Subcutaneous abdominal adipose tissue (tissue), 5 donors: ENCODE data around the gene ETV6.

Experiments
- H3K27ac ChIP-seq: one replicate; pipeline ENCODE4 v1.7.0; 2013; ENCODE audit warnings: low read depth, mild to moderate bottlenecking, inconsistent platforms, low read length, moderate library complexity
- H3K27me3 ChIP-seq, 5 donors: one replicate each; pipeline ENCODE4 v1.7.0; 2013; ENCODE audit warnings: low read length in 5 of 5, inconsistent platforms in 1 of 5; ENCODE audit not compliant: control insufficient read depth in 5 of 5, insufficient read depth in 4 of 5
- H3K36me3 ChIP-seq, 5 donors: one replicate each; pipeline ENCODE4 v1.7.0; 2013; ENCODE audit warnings: low read length in 5 of 5; ENCODE audit not compliant: control insufficient read depth in 5 of 5, insufficient read depth in 5 of 5
- H3K4me1 ChIP-seq, 5 donors: one replicate each; pipeline ENCODE4 v1.7.0; 2013; ENCODE audit warnings: low read length in 5 of 5, mild to moderate bottlenecking in 3 of 5, moderate library complexity in 1 of 5; ENCODE audit not compliant: control insufficient read depth in 5 of 5, insufficient read depth in 5 of 5
- H3K4me3 ChIP-seq, 5 donors: one replicate each; pipeline ENCODE4 v1.7.0; 2013; ENCODE audit warnings: low read length in 5 of 5, low read depth in 1 of 5
- H3K9ac ChIP-seq, 5 donors: one replicate each; pipeline ENCODE4 v1.7.0; 2013; ENCODE audit warnings: low read length in 5 of 5, mild to moderate bottlenecking in 4 of 5, moderate library complexity in 3 of 5
- H3K9me3 ChIP-seq, 5 donors: one replicate each; pipeline ENCODE4 v1.7.0; 2013; ENCODE audit warnings: low read length in 5 of 5; ENCODE audit not compliant: control insufficient read depth in 5 of 5
- donor health status: healthy.
- donor health status: healthy.
- donor health status: healthy.
- donor health status: healthy.
- donor health status: healthy.

The ETV6 gene

GRCh38 chr12:11649413-11650285, at the start of gene ETV6:
Gene ETV6 (plus strand): TSS chr12:11649674. CDS start chr12:11650128, 454 bp downstream.
- H3K4me1 ChIP-seq, result peaks cover 5 to 44% (median 36%) of the 10 kb centered on the region in 5 donors
- no peaks in the 10 kb centered on the region for H3K27me3 ChIP-seq
- H3K36me3 ChIP-seq, result no peaks in the 10 kb centered on the region
- peak within 1 kb of the TSS; percentile 92 for H3K27ac ChIP-seq
- H3K9me3 ChIP-seq, result no peaks in the 10 kb centered on the region
- H3K9ac ChIP-seq, result peak within 1 kb of the TSS; percentile 77 to 99 (median 94)
- H3K4me3 ChIP-seq, result peak within 1 kb of the TSS; percentile 96 to 99 (median 98)

- Histone ChIP-seq H3K4me1 (peaks cover 0 to 3% (median 0%) of the 10 kb centered on the region in 5 donors), H3K36me3 (no peaks in the 10 kb centered on the region), H3K9ac (no peak overlapping the region), H3K27me3 (no peaks in the 10 kb centered on the region), H3K9me3 (no peaks in the 10 kb centered on the region), H3K27ac (no peak overlapping the region), H3K4me3 (no peak overlapping the region)
Measured at GRCh38 chr12:11600199-11600598, 49.3 kb upstream of the ETV6 start.

DNA sequence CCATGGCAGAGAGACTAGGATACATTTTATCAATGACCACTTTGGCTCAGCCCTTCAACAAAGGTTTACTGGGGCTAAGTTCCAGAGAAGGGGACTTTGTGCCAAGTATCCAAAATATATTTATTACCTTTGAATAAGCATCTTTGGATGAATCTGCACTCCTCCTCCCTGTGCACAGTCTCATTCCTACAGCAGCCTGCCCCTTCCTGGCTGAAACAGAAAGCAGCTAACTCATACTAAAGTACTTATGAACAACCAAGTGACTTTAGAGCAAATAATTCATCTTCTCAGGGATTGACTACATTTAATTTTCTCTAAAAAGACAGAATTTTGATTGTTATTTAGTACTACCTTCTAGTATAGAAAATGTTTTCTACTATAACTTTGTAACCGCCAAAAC, 47.8 kb upstream of the ETV6 start:
- Histone ChIP-seq H3K9ac (no peak overlapping the region), H3K36me3 (no peaks in the 10 kb centered on the region), H3K4me1 (peaks cover 0 to 3% (median 0%) of the 10 kb centered on the region in 5 donors), H3K27ac (no peak overlapping the region), H3K9me3 (no peaks in the 10 kb centered on the region), H3K4me3 (no peak overlapping the region), H3K27me3 (no peaks in the 10 kb centered on the region)

GRCh38 chr12:11607313-11608081, 42.0 kb upstream of the ETV6 start:
- Histone ChIP-seq H3K27ac (peak overlapping the region; percentile 15), H3K36me3 (no peaks in the 10 kb centered on the region), H3K4me3 (no peak overlapping the region), H3K9me3 (no peaks in the 10 kb centered on the region), H3K4me1 (peaks cover 0 to 10% (median 7%) of the 10 kb centered on the region in 5 donors), H3K27me3 (no peaks in the 10 kb centered on the region), H3K9ac (no peak overlapping the region)

- Histone ChIP-seq H3K27me3 (no peaks in the 10 kb centered on the region), H3K9ac (no peak overlapping the region), H3K27ac (no peak overlapping the region), H3K4me1 (peaks cover 0 to 10% (median 7%) of the 10 kb centered on the region in 5 donors), H3K4me3 (no peak overlapping the region), H3K36me3 (no peaks in the 10 kb centered on the region), H3K9me3 (no peaks in the 10 kb centered on the region)
Measured at GRCh38 chr12:11609045-11609444, 40.4 kb upstream of the ETV6 start.

DNA sequence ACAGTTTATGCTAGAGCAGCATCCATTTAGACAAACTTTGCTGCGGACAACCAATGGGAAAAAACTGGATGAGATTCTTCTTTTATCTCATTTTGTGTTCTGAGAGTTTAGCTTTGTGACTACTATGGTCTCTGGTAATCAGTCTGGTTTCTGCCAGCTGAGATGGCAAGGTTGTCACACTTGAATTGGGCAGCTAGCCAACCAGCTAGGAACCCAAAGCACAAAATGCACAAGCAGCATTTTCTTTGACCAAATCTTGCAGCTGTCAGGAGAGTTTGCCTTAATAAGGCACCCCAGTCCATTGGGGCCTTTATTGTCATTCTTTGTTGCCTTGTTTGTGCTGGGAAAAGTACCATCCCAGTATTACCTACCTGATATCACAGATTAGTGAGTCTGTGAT, 34.0 kb upstream of the ETV6 start:
- no peaks in the 10 kb centered on the region for H3K36me3 ChIP-seq
- H3K27ac ChIP-seq, result no peak overlapping the region
- H3K9ac ChIP-seq, result no peak overlapping the region
- H3K4me1 ChIP-seq, result no peaks in the 10 kb centered on the region
- no peaks in the 10 kb centered on the region for H3K27me3 ChIP-seq
- H3K4me3 ChIP-seq, result no peak overlapping the region
- H3K9me3 ChIP-seq, result no peaks in the 10 kb centered on the region

- H3K9ac ChIP-seq, result no peak overlapping the region
- H3K4me3 ChIP-seq, result no peak overlapping the region
- H3K4me1 ChIP-seq, result peaks cover 0 to 4% (median 0%) of the 10 kb centered on the region in 5 donors
- H3K27me3 ChIP-seq, result no peaks in the 10 kb centered on the region
- no peak overlapping the region for H3K27ac ChIP-seq
- no peaks in the 10 kb centered on the region for H3K9me3 ChIP-seq
- no peaks in the 10 kb centered on the region for H3K36me3 ChIP-seq
Measured at GRCh38 chr12:11618046-11618445, 31.4 kb upstream of the ETV6 start.

DNA sequence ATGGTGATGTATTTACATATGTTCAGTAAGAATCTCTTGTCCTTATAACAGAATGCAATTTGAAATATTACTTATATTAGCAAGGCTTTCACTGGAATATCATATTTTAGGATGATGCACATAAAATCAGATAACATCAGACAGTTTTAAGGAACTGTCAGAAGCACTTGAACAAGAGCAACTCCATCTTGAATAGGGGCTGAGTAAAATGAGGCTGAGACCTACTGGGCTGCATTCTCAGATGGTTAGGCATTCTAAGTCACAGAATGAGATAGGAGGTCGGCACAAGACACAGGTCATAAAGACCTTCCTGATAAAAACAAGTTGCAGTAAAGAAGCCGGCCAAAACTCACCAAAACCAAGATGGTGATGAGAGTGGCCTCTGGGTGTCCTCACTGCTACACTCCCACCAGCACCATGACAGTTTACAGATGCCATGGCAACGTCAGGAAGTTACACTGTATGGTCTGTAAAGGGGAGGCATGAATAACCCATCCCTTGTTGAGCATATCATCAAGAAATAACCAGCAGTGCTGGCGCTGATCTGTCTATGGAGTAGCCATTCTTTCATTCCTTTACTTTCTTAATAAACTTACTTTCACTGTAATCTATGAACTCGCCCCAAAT, 27.6 kb upstream of the ETV6 start:
- H3K4me3 ChIP-seq, result no peak overlapping the region
- H3K27ac ChIP-seq, result no peak overlapping the region
- peaks cover 0 to 4% (median 0%) of the 10 kb centered on the region in 5 donors for H3K4me1 ChIP-seq
- no peak overlapping the region for H3K9ac ChIP-seq
- H3K9me3 ChIP-seq, result peaks cover 0 to 3% (median 0%) of the 10 kb centered on the region in 5 donors
- no peaks in the 10 kb centered on the region for H3K36me3 ChIP-seq
- no peaks in the 10 kb centered on the region for H3K27me3 ChIP-seq

DNA sequence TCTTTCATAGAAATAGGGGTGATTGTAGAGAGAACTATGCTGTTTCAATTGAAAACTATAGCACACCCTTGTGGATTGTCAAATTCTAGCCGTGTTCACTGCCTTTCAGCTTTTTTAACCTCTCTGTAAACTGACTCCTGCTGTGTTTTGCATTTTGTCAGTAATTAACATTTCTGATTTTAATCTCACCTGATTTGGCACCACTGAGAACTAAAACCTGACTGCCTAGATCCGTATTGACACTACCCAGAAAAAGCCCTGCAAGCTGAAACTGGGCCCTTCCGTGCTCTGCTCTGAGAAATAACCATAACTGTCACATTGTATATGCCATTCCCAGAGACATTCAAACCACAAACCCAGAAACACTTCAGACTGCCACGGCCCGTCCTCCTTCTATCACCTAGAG, 26.6 kb upstream of the ETV6 start:
- Histone ChIP-seq H3K4me3 (no peak overlapping the region), H3K9ac (no peak overlapping the region), H3K36me3 (no peaks in the 10 kb centered on the region), H3K27me3 (no peaks in the 10 kb centered on the region), H3K27ac (no peak overlapping the region), H3K4me1 (peaks cover 0 to 4% (median 0%) of the 10 kb centered on the region in 5 donors), H3K9me3 (peaks cover 0 to 3% (median 0%) of the 10 kb centered on the region in 5 donors)
